ENCODE data around the gene GPR18.
"Not testable (repeated sequence)": the region's sequence is repeated elsewhere in the genome, so short reads cannot be mapped to it uniquely, and the experiment has no call there.

Gene GPR18

DNA sequence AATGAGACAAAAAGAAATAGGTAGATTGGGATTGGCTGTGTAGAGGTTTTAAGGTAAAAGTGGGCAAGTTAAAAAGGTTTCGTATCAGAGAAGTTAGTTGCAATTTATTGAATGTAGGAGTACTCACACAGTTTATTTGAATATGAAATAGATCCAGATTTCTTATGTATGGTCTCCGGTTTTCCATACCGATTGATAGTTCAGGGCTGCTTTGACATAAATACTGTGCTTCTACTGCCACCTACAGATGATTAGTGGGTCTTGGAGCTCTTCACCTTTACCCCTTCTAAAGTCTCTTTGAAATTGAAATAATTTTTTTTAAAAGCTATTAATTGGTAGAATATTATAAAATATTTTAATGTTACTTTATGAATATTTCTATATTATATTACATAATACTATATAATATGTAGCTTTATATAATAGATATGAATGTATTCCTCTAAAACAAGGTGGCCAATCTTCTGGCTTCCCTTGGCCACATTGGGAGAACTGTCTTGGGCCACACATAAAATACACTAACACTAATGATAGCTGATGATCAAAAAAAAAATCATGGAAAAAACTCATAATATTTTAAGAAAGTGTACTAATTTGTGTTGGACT is 7.7 kb upstream of the GPR18 start:
- peak in 1 of 2 donors; percentile 80 for DNase-seq

- no peak for DNase-seq
These were observed 7.1 kb upstream of the GPR18 start for GRCh38 chr13:99265162-99265800.

DNA sequence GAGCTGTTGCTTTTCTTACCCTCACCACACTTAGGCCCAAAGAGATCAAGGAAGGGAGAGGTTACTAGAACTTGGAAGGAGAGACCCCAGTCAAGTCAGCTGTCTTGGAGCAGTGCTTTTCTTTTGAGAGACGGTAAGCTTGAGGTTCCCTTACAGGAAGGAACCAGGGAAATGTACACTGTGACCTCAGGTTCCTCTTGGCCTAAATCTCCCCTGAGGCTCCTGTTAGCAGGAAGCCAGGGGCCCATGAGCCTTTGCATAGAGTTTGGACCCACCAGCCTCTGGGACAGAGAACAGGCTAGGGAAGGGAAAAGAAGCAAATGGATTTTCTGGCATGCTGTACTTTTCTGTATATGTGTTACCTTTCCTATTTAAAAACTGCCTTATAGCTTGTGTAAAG is 5.9 kb upstream of the GPR18 start:
- no peak for DNase-seq

DNA sequence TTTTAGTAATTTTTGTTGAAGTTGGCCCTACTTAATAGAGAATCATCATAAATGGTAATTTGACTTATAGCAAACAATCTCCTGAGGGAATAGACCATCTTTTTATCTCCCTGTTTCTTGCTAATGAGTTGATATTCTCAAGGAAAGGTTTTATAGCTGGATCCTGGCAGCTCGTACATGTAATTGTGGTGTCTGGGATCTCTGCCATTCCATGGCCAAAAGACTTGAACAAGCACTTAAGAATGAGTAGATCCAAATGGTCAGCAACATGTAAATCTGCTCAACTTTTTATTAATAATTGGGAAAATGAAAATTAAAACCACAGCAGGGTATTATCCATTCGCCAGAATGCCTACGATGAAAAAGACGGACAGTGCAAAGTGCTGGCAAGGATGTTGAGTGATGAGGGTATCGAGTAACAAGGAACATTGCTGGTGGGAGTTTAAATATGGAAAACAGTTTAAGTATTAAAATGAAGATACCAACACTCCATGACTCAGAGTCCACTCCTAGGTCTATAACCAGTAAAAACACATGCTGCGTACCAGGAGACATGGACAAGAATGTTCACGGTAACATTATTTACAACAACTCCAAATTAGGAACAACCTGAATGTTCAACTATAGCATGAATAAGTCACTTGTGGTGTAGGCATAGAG is 5.1 kb upstream of the GPR18 start:
- no peak for DNase-seq

GRCh38 chr13:99261059-99261458 is 2.9 kb upstream of the GPR18 start:
- no peak for DNase-seq

- no peak for DNase-seq
These were observed 2.0 kb upstream of the GPR18 start for GRCh38 chr13:99260216-99260615.

GRCh38 chr13:99258946-99259345 is 767 bp upstream of the GPR18 start:
- DNase-seq = peak; percentile 54 to 70

DNA sequence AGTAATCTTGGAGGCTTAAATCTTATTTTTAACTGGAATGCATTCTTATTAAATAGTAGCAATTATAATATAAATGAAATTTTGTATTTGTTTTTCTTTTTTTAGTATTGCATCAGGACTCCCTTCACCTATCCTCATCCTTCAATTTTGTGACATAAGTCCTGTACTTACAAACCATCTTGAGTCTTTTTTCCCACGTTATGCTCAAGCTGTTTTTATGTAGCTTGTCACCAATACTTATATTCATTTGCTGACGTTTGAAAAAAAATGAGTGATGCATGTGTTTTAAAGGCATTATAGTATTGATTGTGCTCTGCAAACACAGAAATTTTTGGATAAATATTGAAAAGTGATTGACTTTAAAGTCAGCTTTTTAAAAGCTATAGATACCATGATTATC is 888 bp downstream of the GPR18 start:
- no peak for DNase-seq

DNA sequence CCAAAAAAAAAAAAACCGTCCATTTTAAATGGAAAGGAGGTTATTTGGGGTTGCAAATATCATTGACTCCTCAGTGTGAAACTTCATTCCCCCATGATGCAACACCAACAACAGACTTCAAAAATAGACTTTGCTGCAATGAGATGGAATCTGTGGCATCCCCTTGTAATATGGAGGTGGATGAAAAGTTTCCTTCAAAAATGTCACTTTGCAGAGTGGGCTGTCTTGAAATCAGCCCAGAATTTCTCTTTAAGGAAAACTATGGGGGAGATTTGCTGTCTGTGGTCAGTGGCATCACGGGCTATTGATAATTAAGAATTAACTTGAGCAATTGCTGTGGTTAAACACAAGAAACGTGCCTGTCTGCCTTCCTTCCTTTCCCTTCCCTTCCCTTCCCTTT is 1.5 kb downstream of the GPR18 start:
- DNase-seq = no peak

GRCh38 chr13:99256283-99256682 is 1.9 kb downstream of the GPR18 start:
- no peak for DNase-seq

DNA sequence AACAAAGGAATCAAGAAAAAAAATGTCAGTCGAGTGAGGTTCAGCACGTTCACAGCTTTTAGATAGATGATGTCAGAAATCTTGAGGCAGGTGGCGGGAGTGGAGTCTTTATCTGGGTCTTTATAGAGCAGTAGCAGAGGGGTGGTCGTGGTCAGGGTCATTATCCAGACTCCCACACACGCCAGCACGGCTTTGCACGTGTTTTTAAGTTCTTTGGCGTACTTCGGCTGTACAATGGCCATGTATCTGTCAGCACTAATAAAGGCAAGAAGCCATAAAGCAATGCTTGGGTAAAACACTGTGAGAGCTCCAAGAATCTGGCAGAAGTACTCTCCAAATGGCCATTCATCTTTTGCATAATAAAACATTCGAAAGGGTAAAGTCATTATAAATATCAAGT is 2.9 kb downstream of the GPR18 start:
- DNase-seq = no peak

- DNase-seq = no peak
These were observed 3.3 kb downstream of the GPR18 start for GRCh38 chr13:99254830-99255229.

- DNase-seq = no peak
These were observed 6.3 kb downstream of the GPR18 start for GRCh38 chr13:99251921-99252320.

DNA sequence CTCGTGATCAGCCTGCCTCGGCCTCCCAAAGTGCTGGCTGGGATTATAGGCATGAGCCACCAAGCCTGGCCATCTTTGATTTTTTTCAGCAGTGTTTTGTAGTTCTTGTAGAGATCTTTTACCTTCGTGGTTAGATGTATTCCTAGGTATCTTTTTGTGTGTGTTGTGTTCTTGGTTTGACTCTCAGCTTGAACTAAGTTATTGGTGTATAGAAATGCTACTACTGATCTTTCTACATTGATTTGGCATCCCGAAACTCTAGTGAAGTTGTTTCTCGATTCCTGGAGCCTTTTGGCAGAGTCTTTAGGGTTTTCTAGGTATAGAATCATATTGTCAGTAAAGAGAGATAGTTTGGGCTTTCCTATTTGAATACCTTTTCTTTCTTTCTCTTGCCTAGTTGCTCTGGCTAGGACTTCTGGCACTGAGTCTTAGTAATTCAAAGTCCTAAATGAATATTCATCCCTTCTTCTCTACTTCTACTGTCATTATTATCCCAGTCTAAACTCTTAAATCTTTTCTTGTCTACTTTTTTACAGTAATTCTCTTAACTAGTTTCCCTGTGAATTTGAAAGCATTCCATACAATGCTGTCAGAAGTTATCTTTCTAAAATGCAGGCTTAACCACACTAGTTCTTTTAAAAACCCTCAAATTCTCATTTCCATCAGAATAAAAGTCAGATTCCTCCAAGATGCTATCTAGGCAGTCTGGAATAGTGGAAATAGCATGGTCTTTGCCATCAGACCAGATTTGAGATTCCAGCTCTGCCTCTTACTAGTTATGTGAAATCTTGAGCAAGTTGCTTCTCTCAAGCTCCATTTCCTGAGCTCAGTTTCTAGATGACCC is 7.0 kb downstream of the GPR18 start:
- no peak for DNase-seq

GRCh38 chr13:99249606-99250005 is 8.6 kb downstream of the GPR18 start:
- DNase-seq = not testable (repeated sequence)

GRCh38 chr13:99249178-99249577 is 9.0 kb downstream of the GPR18 start:
- not testable (repeated sequence) for DNase-seq

- no peak for DNase-seq
These were observed 12.1 kb downstream of the GPR18 start for GRCh38 chr13:99246100-99246499.

GRCh38 chr13:99237981-99238662 is 20.1 kb downstream of the GPR18 start:
- DNase-seq = peak in 1 of 2 donors; percentile 62

GRCh38 chr13:99231721-99232120 is 26.5 kb downstream of the GPR18 start:
- peak in 1 of 2 donors; percentile 55 for DNase-seq

- DNase-seq = no peak
These were observed 27.2 kb downstream of the GPR18 start for GRCh38 chr13:99230991-99231390.

DNA sequence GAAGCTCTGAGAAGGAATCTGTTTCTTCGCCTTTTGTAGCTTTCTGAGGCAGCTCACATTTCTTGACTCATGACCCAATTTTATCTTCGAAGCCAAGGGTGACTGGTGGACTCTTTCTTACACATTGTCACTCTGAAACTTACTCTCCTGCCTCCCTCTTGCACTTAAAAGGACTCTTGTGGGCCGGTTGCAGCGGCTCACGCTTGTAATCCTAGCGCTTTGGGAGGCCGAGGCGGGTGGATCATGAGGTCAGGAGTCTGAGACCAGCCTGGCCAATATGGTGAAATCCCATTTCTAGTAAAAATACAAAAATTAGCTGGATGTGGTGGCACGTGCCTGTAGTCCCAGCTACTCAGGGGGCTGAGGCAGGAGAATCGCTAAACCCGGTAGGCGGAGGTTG is 27.6 kb downstream of the GPR18 start:
- not testable (repeated sequence) for DNase-seq

DNA sequence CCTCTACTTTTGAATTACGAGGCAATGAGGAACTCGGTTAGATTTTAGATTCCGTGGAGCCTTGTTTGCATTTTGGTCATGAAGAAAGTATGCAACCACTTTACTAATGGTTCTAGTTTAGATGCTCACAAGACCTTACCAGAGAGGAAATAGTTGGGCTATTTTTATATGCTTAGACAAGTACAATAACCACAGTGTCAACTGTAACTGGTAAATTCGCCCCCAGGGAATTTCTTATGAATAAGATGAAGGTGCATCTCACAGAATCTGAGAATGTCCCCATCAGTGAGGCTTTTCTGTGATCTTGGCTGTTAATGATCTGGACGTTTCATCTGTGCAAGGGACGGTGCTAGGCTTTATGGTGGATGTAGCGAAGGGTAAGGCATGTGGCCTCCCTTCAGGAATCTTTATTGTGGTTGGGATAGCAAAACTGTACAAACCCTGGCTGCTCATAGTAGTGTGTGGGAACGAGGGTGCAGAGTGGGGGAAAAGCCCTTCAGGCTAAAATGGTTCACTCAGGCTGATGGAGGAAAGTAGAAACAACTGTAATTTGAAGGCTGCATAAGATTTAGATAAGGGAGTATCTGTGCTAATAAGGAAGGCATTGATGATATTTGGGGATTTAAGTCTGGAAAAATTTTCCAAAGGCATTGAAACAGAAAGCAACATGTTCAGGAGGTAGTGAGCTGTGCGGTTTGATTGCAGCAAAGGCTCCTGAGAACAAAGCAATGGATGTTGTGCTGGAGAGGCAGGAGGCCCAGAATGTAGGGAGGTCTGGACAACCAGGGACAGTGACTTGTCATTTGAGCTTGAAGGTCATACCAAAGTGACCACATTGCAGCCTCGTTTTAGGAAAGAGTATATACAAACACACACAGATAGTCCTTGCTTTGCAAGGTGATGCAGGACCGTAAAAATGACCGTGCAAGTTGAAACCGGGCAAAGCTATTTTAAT is 29.2 kb downstream of the GPR18 start:
- peak in 1 of 2 donors; percentile 65 for DNase-seq

Measured in CD4-positive, alpha-beta T cell treated with Interleukin-4 for 1 hour (primary cell).